ENCODE results near the gene MANSC4.

MANSC4 gene

GRCh38 chr12:27779920-27780611 is at the start of gene MANSC4, which contains the start of gene KLHL42:
Gene MANSC4 (minus strand): TSS chr12:27780236. CDS start chr12:27771276, 8,960 bp downstream.
Gene KLHL42 (plus strand): TSS chr12:27780233. CDS start chr12:27780331, 98 bp downstream.
- peak; percentile 35 to 72 (median 52) for DNase-seq

DNA sequence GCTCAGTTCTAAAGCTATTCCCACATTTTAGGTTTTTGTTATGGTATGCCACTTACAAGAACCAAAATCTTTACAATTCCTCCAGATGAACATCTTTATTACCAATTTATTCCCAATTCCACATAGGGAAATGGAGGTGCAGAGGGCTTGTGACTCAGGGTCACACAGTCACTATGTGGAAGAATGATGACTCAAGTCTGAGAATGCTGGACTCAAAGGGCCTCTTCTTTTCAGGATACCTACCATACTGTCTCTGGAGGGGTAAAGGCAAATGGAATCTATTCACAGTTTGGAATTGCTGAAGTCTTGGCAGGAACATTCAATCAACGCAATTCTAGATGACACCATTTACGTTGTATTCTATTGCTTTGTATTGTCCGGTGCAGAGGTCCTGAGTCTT is 48.2 kb upstream of the MANSC4 start:
- no peak for DNase-seq

GRCh38 chr12:27826076-27826475 is 46.0 kb upstream of the MANSC4 start:
- DNase-seq = no peak

GRCh38 chr12:27824126-27824842 is 44.2 kb upstream of the MANSC4 start:
- no peak for DNase-seq

DNA sequence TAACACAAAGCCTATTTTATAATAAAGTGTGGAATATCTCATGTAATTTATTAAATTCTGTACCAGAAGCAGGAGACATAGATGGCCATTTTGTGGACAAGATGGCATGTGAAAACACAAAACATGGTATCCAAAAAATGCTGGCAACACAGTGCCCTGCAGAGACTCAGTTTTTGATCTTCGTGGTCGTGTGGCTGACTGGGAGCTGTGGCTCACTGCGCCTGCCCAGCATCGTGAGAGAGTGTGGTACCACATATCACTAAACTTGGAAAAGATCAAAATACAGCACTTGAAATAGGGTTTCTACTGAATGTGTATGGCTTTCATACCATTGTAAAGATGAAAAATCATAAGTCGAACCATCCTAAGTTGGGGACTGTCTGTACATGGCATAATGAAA is 43.0 kb upstream of the MANSC4 start:
- DNase-seq = no peak

GRCh38 chr12:27822076-27822712 is 42.2 kb upstream of the MANSC4 start:
- DNase-seq = peak in 3 of 6 experiments; percentile 5 to 16 (median 5)

DNA sequence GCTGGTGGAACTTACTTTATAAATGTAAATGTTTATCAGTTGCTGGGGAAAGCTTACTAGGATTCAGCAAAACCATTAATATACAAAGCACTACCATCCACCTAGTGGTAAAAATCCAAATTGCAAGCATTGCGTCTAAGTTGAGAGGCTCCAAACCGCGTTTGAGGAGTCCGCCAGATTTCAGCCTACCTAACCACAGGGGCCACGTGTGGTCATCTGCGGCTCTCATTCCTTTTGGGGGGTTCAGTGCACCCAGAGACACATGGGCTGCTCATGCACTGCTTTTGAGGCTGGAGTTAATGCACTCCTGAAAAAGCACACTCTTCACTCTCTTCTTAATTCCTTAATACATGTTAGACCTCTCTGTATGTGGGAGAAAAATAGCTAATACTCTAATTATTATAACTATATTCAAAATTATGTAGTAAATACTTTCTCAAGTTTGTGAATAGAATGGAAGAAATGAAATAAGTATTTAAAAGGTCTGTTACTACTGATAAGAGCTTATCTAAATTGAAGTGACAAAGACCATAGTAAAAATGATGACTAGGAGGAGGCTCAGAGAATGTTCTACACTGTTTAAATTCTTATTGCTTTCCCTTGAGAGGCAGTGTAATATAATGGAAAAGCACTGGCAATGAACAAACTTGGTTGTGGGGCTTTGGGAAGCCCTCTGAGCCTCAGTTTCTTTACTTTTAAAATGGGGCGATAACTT is 41.4 kb upstream of the MANSC4 start:
- DNase-seq = peak in 3 of 6 experiments; percentile 12 to 43 (median 34)

DNA sequence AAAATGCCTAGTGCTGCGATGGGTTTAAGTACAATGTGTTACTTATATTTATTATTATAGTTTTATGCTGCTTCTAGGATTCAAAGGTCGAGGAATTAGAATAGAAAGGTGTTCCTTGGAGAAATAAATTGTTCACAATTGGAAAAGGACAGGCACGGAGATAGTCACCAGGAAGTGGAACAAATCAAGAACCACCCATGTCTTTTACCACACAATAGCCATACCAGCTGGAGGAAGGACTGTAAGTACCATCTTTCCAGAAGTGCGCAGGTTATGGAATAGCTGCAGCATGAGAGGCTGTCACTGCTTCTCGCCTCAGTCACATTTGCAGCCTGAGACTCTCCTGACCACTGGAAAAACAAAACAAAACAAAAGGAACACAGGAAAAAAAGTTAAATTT is 40.5 kb upstream of the MANSC4 start:
- DNase-seq = no peak

DNA sequence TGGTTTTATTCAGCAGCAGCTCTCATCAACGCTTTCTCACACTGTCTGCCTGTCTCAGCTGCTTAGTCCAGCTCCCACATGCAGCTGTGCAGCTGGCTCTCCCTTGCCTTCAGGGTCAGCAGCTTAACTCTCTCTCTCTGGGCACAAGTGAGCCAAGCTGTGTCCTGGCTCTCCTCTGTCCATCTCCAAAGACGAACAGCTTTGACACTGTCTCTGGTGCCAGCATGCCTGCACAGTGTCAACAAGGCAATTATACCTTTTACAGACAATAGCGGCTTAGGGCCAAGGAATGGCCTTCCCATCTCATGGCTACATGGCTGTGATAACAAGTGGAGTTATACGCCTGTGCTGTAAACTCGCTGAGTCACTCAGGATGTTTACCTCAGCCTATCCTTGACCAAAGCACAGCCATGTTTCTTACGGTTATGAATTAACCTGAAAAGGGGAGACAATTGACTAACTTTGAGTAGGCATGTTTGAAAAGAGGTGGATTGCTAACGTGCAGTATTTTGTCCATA is 38.4 kb upstream of the MANSC4 start:
- DNase-seq = no peak

DNA sequence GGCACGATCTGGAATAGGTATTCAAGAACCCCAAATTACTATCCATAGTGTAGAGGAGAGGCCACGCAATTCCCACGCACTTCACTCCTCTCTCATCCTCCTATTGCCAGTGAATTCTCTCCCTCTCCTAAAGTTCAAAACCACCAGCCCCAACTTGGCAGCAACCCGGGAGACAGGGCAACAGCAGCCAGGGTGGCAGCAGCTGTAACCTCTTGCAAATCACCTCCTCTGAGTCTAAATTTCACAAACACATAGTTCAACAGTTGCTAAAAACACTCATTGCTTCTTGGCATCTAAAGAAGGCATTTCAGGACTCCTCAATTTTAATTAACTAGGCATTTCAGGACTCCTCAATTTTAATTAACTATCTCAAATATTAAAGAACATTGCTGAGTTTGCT is 37.7 kb upstream of the MANSC4 start:
- DNase-seq = no peak

- no peak for DNase-seq
These were observed 35.0 kb upstream of the MANSC4 start for GRCh38 chr12:27814851-27815591.

DNA sequence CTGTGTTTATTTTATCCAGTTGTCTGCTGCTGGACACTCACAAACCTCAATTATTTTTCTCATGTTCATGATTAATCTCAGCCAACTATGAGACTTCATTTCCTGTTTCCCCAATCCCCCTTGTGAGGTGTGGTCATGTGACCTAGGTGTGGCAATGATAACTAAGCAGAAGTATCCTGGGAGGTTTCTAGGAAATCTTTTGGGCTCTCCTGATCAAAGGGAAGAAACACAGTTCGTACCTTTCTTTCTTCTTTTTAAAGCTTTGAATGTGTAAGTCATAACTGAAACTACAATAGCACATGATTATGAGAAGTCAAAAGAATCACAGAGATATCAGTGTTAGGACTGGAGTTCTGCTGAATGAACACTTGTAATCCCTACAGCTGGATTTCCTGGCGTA is 34.4 kb upstream of the MANSC4 start:
- no peak for DNase-seq

GRCh38 chr12:27812502-27812901 is 32.5 kb upstream of the MANSC4 start:
- DNase-seq = no peak

GRCh38 chr12:27810756-27811155 is 30.7 kb upstream of the MANSC4 start:
- DNase-seq = no peak

DNA sequence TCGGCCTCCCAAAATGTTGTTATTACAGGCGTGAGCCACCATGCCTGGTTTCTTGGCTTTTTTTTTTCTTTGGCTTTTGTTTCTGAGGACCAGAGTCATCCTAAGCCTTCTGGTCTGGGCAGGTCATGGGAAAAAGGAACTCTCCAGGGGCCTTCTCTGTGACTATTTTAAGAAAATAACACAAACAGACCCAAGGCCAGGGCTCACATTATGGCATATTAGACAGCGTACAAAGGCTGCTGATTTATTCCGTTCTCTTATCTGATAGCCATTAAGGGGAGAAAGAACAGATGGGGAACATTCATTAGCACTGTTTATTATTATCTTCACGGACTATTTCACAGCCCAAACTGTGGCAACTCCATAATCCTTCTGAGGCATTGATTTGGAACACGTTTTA is 28.8 kb upstream of the MANSC4 start:
- DNase-seq = no peak

DNA sequence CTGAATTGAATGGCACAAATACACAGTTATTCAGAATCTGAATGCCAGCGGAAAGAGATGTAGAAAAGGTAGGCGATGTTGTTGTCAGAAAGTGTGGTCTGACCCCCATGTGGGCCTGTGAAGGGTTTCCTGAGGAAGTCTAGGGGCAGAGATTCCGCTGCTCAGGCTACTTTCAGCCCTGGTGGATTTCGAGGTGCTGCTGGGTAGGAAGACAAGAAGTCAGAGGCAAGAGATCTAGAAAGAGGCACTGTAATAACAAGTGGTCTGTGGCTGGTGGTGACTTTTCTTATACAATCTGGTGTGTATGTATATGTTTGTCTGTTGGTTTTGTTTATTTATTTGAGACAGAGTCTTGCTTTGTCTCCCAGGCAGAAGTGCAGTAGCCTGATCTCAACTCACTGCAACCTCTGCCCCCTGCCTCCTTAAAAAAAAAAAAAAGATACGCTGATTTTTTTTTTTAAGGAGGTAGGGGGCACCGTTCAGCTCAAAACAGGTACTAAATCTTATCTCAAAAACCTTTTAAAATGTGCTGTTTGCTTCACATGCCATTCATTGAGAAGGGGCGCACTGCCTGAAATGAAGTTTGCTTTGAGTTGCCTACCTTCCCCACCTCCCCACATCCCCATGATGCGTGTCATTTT is 27.1 kb upstream of the MANSC4 start:
- peak in 1 of 6 experiments; percentile 4 for DNase-seq

DNA sequence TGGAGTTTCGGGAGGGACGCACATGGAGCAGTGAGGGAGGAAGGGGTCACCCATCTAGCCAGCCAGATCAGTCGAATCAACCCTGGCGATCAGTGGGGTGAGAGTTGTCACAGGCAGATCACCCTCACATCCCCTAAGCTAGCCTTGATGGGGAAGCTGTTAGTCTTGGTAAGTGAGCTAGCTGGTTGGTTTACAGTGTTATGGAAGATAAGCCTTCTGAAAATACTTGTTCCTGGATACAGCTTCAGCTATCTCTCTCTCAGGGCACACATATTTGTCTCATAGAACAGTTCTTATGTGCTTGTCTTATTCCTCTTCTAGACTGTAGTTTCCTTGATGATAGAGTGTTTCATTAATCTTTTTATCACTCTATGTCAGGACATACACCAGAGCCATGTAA is 26.2 kb upstream of the MANSC4 start:
- DNase-seq = no peak

GRCh38 chr12:27805238-27805637 is 25.2 kb upstream of the MANSC4 start:
- no peak for DNase-seq

DNA sequence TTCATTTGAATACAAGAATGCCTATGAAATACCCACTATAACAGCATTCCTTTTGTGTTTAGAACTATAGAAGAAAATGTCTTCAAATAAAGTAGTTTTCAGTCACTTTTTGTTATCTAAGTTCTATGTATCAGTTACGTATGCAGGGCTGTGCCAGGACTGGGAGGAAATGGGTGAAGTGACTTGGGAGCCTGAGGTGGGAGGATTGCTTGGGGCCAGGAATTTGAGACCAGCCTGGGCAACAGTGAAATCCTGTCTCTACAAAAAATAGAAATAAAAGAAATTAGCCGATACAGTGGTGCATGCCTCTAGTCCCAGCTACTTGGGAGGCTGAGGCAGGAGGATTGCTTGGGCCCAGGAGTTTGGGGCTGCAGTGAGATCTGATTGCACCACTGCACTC is 22.9 kb upstream of the MANSC4 start:
- no peak for DNase-seq

DNA sequence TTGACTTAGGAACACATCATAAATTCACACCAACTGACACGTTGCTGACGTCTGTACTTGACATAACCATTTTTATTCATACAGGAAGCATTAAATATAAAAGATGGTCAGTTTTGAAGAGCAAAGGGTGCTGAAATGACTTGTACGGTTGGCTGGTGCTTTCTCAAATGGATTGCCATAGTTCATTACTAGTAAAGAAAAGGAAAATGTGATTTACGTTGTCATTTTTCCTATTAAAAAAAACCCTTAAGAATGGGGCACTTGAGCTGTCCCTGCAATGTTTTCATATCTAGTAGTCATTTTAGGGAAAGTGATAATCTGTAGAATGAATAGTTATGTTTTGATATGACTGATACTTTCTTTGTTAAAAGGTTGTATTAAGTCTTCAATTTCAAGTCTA is 22.5 kb upstream of the MANSC4 start:
- no peak for DNase-seq

DNA sequence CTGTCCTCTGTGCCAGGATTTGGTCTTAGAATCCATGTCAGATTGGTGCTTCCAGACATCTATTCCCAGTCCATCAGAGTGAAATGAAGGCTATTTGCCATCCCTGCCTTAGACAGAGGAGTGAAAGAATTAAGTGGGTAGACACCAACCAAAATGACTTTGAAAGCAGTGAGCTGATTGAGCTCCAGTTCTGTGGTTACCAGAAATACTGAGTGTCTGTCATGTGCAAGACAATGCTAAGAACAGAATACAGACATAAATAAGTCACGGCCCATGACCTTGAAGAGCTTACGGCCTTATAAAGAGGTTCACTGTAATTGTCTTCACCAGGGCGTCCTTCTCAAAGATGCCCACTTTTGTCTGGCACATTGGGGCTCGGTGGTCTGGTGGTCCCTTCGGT is 21.6 kb upstream of the MANSC4 start:
- no peak for DNase-seq

DNA sequence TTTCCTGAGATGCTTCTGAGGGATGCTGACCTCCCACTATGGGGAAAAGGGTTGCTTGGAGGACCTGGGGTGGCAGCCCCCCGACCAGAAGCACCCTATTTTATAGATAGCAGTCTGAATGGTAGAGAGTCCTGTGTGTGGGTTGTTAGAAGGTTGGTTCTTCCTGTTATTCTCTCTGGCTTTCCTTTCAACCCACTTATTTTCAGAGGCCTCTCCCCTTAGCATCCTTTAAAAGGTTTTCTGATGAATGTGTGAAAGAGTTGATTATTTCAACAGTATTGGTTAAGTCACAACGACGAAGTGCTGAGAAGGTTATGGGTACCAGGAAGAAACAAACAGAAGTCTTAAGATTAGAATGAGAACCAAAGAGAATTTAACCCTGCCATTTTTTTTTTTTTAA is 20.8 kb upstream of the MANSC4 start:
- no peak for DNase-seq

Measured in stimulated activated naive CD4-positive, alpha-beta T cell (primary cell).